RCC 7860 (cell line): Measurements from ENCODE around the gene MEIOSIN.

Experiments used
- DNase-seq: peaks from one replicate; pipeline ENCODE4 v3.0.0-alpha.2; 2015; ENCODE audit warnings: low spot score
- FAIRE-seq: peaks from 2 replicates; lab custom pipeline; 2012; peaks lifted over from hg19 to GRCh38; lab: Jason Lieb, UNC

Gene MEIOSIN

GRCh38 chr19:45764475-45764874 is 31.2 kb downstream of the MEIOSIN start:
- no peak for DNase-seq
- no peak for FAIRE-seq

GRCh38 chr19:45764945-45765701 is 31.9 kb downstream of the MEIOSIN start:
- DNase-seq (no peak), FAIRE-seq (no peak)

GRCh38 chr19:45765702-45766295 is 32.6 kb downstream of the MEIOSIN start:
- FAIRE-seq: no peak
- DNase-seq: no peak

GRCh38 chr19:45766296-45766868 is 33.1 kb downstream of the MEIOSIN start:
- FAIRE-seq (no peak), DNase-seq (no peak)

- FAIRE-seq: no peak
- DNase-seq: no peak
Observed at GRCh38 chr19:45766869-45767346, 33.7 kb downstream of the MEIOSIN start.

- DNase-seq (peak; percentile 14), FAIRE-seq (no peak)
Observed at GRCh38 chr19:45767410-45767880, 34.2 kb downstream of the MEIOSIN start.

- FAIRE-seq (no peak), DNase-seq (peak; percentile 18)
Observed at GRCh38 chr19:45767881-45768654, 34.8 kb downstream of the MEIOSIN start.

- FAIRE-seq: no peak
- no peak for DNase-seq
Observed at GRCh38 chr19:45768655-45768983, 35.4 kb downstream of the MEIOSIN start.

GRCh38 chr19:45768984-45769782 is 35.9 kb downstream of the MEIOSIN start, which contains the start of gene SIX5:
Gene SIX5 (minus strand): TSS chr19:45769252. CDS start chr19:45768844, 408 bp downstream.
- peak; percentile 65 for FAIRE-seq
- DNase-seq: peak; percentile 92

GRCh38 chr19:45769821-45770191 is 36.6 kb downstream of the MEIOSIN start:
- peak; percentile 3 for DNase-seq
- FAIRE-seq: no peak

- DNase-seq: peak; percentile 67
- FAIRE-seq: no peak
Observed at GRCh38 chr19:45770192-45771101, 37.2 kb downstream of the MEIOSIN start.

GRCh38 chr19:45771311-45771933 is 38.2 kb downstream of the MEIOSIN start:
- DNase-seq (no peak), FAIRE-seq (no peak)

GRCh38 chr19:45772130-45772840 is 39.0 kb downstream of the MEIOSIN start:
- DNase-seq (no peak), FAIRE-seq (no peak)

GRCh38 chr19:45772912-45773311 is 39.7 kb downstream of the MEIOSIN start:
- FAIRE-seq (no peak), DNase-seq (no peak)

- FAIRE-seq (no peak), DNase-seq (no peak)
Observed at GRCh38 chr19:45773384-45773783, 40.1 kb downstream of the MEIOSIN start.

- DNase-seq (no peak), FAIRE-seq (no peak)
Observed at GRCh38 chr19:45774765-45775164, 41.5 kb downstream of the MEIOSIN start.

- FAIRE-seq: no peak
Observed at GRCh38 chr19:45777395-45777961, 44.2 kb downstream of the MEIOSIN start.

More at GRCh38 chr19:45777395-45777961, 44.2 kb downstream of the MEIOSIN start:
- DNase-seq: no peak
